Ramos (cell line): ENCODE results near the gene OMG.
"Not testable (repeated sequence)": the region's sequence is repeated elsewhere in the genome, so short reads cannot be mapped to it uniquely, and the experiment has no call there.

Experiments used
- in situ Hi-C: fragments of 300-500 bp; cut with MboI; formaldehyde crosslinking; loops from one replicate; pipeline ENCODE4 v1.14.3; 2022; ENCODE audit warnings: low sequenced_read_pairs; ENCODE audit not compliant: unreplicated experiment

The OMG gene

GRCh38 chr17:31297090-31297489, at the start of gene OMG:
OMG (minus strand) TSS chr17:31297239; CDS start chr17:31296331, 908 bp downstream.
- in situ Hi-C loops, result no loop called here

- in situ Hi-C loops, result not testable (repeated sequence)
Observed at GRCh38 chr17:31345191-31345747, 48.2 kb upstream of the OMG start.

GRCh38 chr17:31339906-31340661, 43.0 kb upstream of the OMG start:
- in situ Hi-C loops, result no loop called here

- in situ Hi-C loops, result no loop called here
Observed at GRCh38 chr17:31329221-31329620, 32.2 kb upstream of the OMG start.

- in situ Hi-C loops, result no loop called here
Observed at GRCh38 chr17:31328160-31328535, 31.1 kb upstream of the OMG start.

GRCh38 chr17:31327534-31328159, 30.6 kb upstream of the OMG start:
- in situ Hi-C loops, result no loop called here

- in situ Hi-C loops, result no loop called here
Observed at GRCh38 chr17:31323551-31323950, 26.5 kb upstream of the OMG start.

- in situ Hi-C loops, result no loop called here
Observed at GRCh38 chr17:31321966-31322365, 24.9 kb upstream of the OMG start.

- in situ Hi-C loops, result no loop called here
Observed at GRCh38 chr17:31321481-31321880, 24.4 kb upstream of the OMG start, which contains the start of gene EVI2A. EVI2A (minus strand) TSS chr17:31321622; CDS start chr17:31319013, 2,609 bp downstream.

- in situ Hi-C loops, result no loop called here
Observed at GRCh38 chr17:31320791-31321190, 23.8 kb upstream of the OMG start.

GRCh38 chr17:31320241-31320640, 23.2 kb upstream of the OMG start:
- in situ Hi-C loops, result no loop called here

GRCh38 chr17:31318851-31319661, 22.0 kb upstream of the OMG start:
- in situ Hi-C loops, result no loop called here

- in situ Hi-C loops, result no loop called here
Observed at GRCh38 chr17:31318298-31318801, 21.3 kb upstream of the OMG start.

- in situ Hi-C loops, result no loop called here
Observed at GRCh38 chr17:31314782-31315100, 17.7 kb upstream of the OMG start.

- in situ Hi-C loops, result no loop called here
Observed at GRCh38 chr17:31313982-31314781, 17.1 kb upstream of the OMG start, which contains the start of gene EVI2B. EVI2B (minus strand) TSS chr17:31314054; CDS start chr17:31305609, 8,445 bp downstream.

- in situ Hi-C loops, result not testable (repeated sequence)
Observed at GRCh38 chr17:31312223-31312622, 15.2 kb upstream of the OMG start.

- in situ Hi-C loops, result no loop called here
Observed at GRCh38 chr17:31311526-31311925, 14.5 kb upstream of the OMG start.

GRCh38 chr17:31310886-31311285, 13.8 kb upstream of the OMG start:
- in situ Hi-C loops, result no loop called here

- in situ Hi-C loops, result no loop called here
Observed at GRCh38 chr17:31310260-31310659, 13.2 kb upstream of the OMG start.

- in situ Hi-C loops, result no loop called here
Observed at GRCh38 chr17:31309556-31309955, 12.5 kb upstream of the OMG start.
